NCI-H2227 treated with DMSO at 0.1 percent for 48 hours (cell line): Measurements from ENCODE around the gene RAPGEF6.
A peak's percentile ranks its signal among the peaks of the same experiment; 100 is the strongest.
"Not testable (repeated sequence)": the region's sequence is repeated elsewhere in the genome, so short reads cannot be mapped to it uniquely, and the experiment has no call there.

ENCODE experiments used
- DNase-seq: peaks from one replicate; lab custom pipeline; 2025; lab: John Stamatoyannopoulos, UW

The RAPGEF6 gene

GRCh38 chr5:131634996-131635683 is at the start of gene RAPGEF6:
Gene RAPGEF6, minus strand, starts transcription at chr5:131635229. Its CDS starts 199 bp downstream, at chr5:131635030.
- peak; percentile 94 for DNase-seq

GRCh38 chr5:131684595-131684994 is 49.6 kb upstream of the RAPGEF6 start:
- DNase-seq: no peak

GRCh38 chr5:131684051-131684450 is 49.0 kb upstream of the RAPGEF6 start:
- no peak for DNase-seq

GRCh38 chr5:131682826-131683225 is 47.8 kb upstream of the RAPGEF6 start:
- no peak for DNase-seq

- no peak for DNase-seq
Observed at GRCh38 chr5:131682175-131682574, 47.1 kb upstream of the RAPGEF6 start.

GRCh38 chr5:131679911-131680310 is 44.9 kb upstream of the RAPGEF6 start:
- no peak for DNase-seq

GRCh38 chr5:131678273-131678672 is 43.2 kb upstream of the RAPGEF6 start:
- not testable (repeated sequence) for DNase-seq

- DNase-seq: no peak
Observed at GRCh38 chr5:131677115-131677514, 42.1 kb upstream of the RAPGEF6 start.

- DNase-seq: no peak
Observed at GRCh38 chr5:131672776-131673175, 37.7 kb upstream of the RAPGEF6 start.

- no peak for DNase-seq
Observed at GRCh38 chr5:131671994-131672655, 37.1 kb upstream of the RAPGEF6 start.

GRCh38 chr5:131671409-131671808 is 36.4 kb upstream of the RAPGEF6 start:
- DNase-seq: no peak

GRCh38 chr5:131664929-131665328 is 29.9 kb upstream of the RAPGEF6 start:
- DNase-seq: no peak

GRCh38 chr5:131661933-131662332 is 26.9 kb upstream of the RAPGEF6 start:
- no peak for DNase-seq

GRCh38 chr5:131659841-131660240 is 24.8 kb upstream of the RAPGEF6 start:
- DNase-seq: no peak

- DNase-seq: no peak
Observed at GRCh38 chr5:131659290-131659689, 24.3 kb upstream of the RAPGEF6 start.

- no peak for DNase-seq
Observed at GRCh38 chr5:131654776-131655175, 19.7 kb upstream of the RAPGEF6 start.

- no peak for DNase-seq
Observed at GRCh38 chr5:131654309-131654708, 19.3 kb upstream of the RAPGEF6 start.

- no peak for DNase-seq
Observed at GRCh38 chr5:131649161-131649560, 14.1 kb upstream of the RAPGEF6 start.

GRCh38 chr5:131647048-131647769 is 12.2 kb upstream of the RAPGEF6 start:
- no peak for DNase-seq

- DNase-seq: no peak
Observed at GRCh38 chr5:131644822-131645221, 9.8 kb upstream of the RAPGEF6 start.

GRCh38 chr5:131644370-131644769 is 9.3 kb upstream of the RAPGEF6 start:
- DNase-seq: no peak

GRCh38 chr5:131641494-131641893 is 6.5 kb upstream of the RAPGEF6 start:
- DNase-seq: no peak
